Measurements from ENCODE around the gene NNT. TPM values are rescaled to one million over a fixed set of nuclear protein-coding genes. Genes with fewer than 3 reads are reported as not detected.

Gene NNT
- total and polyA plus RNA-seq, 2 of the 13 experiments (the other 11 are each of a cell fraction or from before 2014, with no cell fraction given), result 21.1 to 58.0 TPM

- TF ChIP-seq ZBTB40 (IDR thresholded peaks at IDR 0.05) (no peak), ZBTB40 (CRISPR knock-in tag; IDR thresholded peaks at IDR 0.05) (no peak), GMEB1 (CRISPR knock-in tag; IDR thresholded peaks at IDR 0.05; ENCODE audit: borderline replicate concordance) (no peak)
Measured at GRCh38 chr5:43700601-43701000, 97.6 kb downstream of the NNT start (continued).

Data from HepG2 (cell line).